Activated T-helper 9 cell treated with anti-CD3 and anti-CD28 coated beads, Interleukin-2, amount 50 U/mL, for 16 hours (primary cell): ENCODE results near the gene ITPRID1.
"Not testable (repeated sequence)": the region's sequence is repeated elsewhere in the genome, so short reads cannot be mapped to it uniquely, and the experiment has no call there.

Source experiments
- DNase-seq: peaks from one replicate; pipeline ENCODE4 v3.0.0-alpha.2; 2020; ENCODE audit warnings: low read depth

ITPRID1 gene

GRCh38 chr7:31516680-31517502 lies 3.0 kb downstream of the ITPRID1 start:
- no peak for DNase-seq

DNA sequence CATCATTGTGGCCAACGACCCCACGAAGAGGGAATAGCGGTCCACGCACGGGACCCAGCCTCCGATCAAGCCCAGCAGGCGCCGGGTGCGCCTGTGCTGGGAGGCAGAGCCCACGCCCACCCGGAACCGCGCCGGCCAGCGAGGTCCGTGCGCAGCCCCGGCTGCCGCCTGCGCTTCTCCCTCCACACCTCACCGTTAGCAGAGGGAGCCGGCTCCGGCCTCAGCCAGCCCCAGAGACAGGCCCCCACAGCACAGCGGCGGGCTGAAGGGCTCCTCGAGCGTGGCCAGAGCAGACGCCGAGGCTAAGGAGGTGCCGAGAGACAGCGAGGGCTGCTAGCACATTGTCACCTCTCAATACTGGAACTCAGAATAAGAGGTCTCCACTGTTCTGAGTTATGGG lies 3.6 kb downstream of the ITPRID1 start:
- no peak for DNase-seq

GRCh38 chr7:31518766-31519165 lies 4.9 kb downstream of the ITPRID1 start:
- no peak for DNase-seq

DNA sequence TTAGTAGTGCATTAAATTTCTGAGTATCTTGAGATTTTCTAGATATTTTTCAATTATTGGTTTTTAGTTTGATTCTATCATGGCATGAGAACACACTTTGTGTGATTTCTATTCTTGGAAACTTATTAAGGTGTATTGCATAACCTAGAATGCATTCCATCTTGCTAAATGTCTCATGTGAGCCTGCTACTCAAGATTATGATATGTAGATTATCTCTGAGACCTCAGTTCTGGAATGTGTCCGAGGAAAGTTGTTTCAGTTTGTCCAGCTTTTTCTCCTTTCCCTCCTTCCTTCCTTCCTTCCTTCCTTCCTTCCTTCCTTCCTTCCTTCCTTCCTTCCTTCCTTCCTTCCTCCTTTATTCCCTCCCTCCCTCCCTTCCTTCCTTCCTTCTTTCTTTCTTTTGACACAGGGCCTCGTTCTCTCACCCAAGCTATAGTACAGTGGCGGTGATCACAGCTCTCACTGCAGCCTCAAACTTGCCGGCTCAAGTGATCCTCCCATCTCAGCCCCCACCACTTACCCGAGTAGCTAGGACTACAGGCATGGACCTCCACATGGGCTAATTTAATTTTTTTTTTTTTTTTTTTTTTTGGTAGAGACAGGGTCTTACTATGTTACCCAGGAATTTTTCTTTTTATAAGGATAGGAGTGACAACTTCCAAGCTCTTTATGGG lies 7.6 kb downstream of the ITPRID1 start:
- no peak for DNase-seq

DNA sequence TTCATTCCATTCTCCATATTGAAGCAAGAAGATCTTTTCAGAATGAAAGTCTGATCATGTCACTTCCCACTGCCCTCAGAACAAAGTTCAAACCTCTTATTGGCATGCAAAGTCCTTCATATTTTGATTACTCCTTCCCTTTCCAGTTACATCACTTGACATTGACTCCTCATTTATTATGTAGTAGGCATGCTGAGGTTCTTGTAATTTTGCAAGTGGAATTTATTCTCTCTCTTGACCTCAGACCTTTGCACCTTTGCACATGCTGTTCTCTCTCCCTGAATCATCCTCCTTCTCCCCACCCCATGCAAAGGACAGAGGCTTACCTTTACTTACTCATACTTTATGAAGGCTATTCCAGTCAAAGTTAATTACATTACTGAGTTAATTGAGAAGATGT lies 13.0 kb downstream of the ITPRID1 start:
- no peak for DNase-seq

- DNase-seq = no peak
Measured at GRCh38 chr7:31529103-31529502, 15.2 kb downstream of the ITPRID1 start.

DNA sequence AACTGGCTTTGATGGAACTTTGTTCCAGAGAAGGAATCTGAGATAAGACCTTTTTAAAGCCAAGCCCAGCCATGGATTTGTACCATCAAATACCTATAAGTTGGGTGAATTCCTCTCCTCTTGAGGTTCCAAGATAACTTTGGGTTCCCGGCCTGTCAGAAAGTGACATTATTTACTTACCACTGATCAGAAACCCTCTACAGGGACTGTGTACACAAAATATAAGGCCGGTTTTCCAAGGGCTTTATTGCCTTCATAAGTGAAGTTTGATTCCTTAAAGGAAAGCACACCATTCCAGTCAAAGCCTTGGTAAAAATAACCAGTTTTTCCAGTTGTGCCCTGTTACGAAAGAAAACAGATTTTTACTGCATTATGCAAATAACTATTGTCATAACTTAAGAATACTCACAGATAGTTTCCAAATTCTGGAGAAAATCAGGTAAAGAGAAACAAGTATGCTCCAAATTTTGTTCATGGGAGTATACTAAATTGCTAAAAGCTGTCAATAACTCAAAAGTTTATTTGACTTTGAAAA lies 26.8 kb downstream of the ITPRID1 start:
- DNase-seq = not testable (repeated sequence)

DNA sequence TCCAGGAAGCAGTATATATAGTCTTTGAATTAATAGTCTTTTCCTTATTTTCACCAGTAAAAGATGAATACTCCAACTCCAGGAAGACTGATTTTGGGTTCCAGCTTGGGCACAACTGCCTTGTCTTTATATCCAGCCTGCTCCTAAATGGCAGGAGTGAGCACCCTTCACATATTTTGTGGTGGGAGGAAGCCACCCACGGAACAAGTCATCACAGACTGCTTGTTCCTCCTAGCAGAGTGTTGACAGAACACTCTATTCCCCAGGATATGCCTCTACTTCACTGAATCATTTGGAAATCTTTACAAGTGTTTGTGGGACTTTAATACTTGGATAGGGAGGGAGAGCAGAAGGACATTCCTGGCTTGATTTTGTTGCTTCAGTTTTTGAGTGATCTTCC lies 31.7 kb downstream of the ITPRID1 start:
- no peak for DNase-seq

DNA sequence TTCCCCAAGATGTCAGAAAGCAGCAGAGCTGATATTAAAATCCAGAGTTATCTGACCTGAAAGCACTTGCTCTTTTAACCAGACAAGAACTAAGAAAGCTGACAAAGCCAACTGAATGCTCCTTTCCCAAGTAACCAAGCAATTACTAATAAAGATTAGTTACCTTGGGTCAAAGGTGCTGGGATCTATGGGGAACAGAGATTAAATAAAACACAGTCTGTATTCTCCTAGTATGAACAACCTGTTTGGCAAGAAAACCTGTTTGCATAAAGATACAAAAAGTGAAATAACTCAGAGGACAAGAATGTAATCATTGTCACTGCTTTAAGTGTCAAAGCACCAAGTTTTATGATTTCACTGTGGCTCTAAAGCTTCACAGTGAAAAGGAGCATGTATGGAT lies 35.7 kb downstream of the ITPRID1 start:
- no peak for DNase-seq

- no peak for DNase-seq
Measured at GRCh38 chr7:31550432-31550831, 36.5 kb downstream of the ITPRID1 start.

DNA sequence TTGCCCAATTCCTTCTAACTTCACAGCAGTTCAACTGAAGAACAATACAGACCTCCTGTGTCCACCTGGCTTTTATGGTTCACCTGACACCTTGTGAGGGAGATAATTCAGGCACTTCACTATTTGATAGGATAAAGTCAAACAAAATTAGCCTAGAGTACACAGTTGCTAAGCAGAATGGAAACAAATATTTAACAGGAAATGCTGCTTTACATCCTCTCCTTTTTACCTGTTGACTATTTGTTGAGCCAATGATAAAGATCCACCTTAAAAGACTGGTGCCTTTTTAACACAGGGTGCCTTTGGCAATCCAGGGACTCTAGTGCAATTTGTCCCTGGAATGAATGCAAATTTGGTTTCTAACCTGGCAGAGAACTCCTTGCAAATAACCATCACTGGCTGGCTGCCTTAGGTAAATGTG lies 39.8 kb downstream of the ITPRID1 start:
- DNase-seq = no peak

- no peak for DNase-seq
Measured at GRCh38 chr7:31562002-31562401, 48.1 kb downstream of the ITPRID1 start.

GRCh38 chr7:31563522-31563921 lies 49.6 kb downstream of the ITPRID1 start:
- no peak for DNase-seq

GRCh38 chr7:31563951-31564350 lies 50.1 kb downstream of the ITPRID1 start:
- no peak for DNase-seq

DNA sequence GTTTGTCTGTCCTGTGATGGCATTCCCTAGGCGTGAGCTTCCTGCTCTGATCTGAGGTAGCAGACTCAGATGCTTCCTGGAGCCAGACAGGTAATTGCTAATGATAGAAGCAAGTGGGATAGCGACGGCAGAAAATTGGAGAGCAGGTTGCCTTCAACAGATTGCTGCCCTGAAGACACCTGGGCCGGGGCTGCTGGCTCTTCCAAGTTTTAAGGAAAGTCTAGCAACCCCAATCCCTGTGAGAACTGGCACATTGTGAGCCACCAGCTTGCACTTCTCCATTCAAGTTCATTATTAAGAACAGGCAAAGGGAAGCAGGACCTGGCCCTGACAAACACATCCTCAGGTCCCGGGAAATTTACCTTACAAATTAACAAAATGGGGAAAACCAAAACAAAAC lies 50.8 kb downstream of the ITPRID1 start:
- DNase-seq = no peak

DNA sequence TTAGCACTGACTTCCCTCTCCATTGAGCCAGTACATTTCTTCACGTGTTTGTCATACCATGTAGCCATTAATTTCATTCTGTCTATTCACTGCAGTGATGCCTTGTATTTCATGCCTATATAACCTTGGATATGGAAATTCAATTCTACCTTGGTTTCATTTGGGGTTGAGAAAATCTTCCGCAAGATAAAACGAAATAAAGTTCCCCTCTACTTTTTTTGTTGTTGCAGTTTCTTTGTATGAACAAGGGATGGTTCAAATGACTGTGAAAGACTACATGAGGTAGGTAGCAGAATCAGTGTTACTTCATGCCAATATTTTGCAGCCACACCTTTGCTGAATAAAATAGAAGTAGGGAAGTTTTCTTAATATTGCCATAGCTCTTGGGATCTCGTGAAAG lies 55.6 kb downstream of the ITPRID1 start:
- DNase-seq = no peak

- DNase-seq = no peak
Measured at GRCh38 chr7:31583526-31583925, 69.6 kb downstream of the ITPRID1 start.

- DNase-seq = no peak
Measured at GRCh38 chr7:31583942-31584341, 70.1 kb downstream of the ITPRID1 start.

- DNase-seq = no peak
Measured at GRCh38 chr7:31595390-31595789, 81.5 kb downstream of the ITPRID1 start.

GRCh38 chr7:31602041-31602625 lies 88.2 kb downstream of the ITPRID1 start:
- no peak for DNase-seq

DNA sequence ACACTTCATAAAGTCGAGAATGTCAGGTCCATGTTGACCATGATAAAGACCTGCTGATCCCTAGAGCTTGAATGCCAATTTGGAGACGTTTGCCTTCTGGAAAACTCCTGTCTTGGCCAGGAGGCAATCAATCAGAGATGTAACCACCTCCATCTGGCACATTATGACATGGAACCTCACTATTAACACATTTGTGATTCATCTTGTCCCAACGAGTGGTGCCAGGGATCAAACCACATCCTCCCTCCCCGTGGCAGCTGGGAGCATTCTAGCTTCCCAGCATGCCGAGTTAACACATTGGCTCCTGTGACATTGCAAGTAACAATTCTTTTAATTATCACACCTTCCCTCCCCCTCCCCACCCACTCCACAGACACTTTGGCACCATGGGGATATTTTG lies 89.2 kb downstream of the ITPRID1 start:
- no peak for DNase-seq

DNA sequence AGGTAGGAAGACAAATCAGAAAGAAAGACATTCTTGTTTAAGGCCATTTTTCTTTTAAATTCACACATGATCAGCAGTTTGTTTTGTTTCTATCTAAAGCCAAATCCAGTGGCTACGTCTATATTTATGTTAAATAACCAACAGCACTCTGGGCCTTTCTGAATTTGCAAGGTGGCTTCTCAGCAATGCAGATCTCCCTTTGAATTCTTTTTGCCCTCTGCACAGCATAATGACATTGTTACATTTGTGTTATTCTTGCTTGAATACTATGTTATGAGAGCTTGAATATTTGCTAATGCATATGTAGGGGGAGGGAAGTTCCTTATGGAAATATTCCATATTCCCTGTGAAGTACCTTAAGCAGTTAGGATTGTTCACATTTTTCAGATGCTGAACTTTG lies 99.7 kb downstream of the ITPRID1 start:
- no peak for DNase-seq

- DNase-seq = no peak
Measured at GRCh38 chr7:31633467-31633866, 119.6 kb downstream of the ITPRID1 start.
